ENCODE results near the gene PCDHA8.
"Not testable (repeated sequence)": the region's sequence is repeated elsewhere in the genome, so short reads cannot be mapped to it uniquely, and the experiment has no call there.

The PCDHA8 gene

GRCh38 chr5:140829511-140830501 lies 11.2 kb upstream of the PCDHA8 start:
- not testable (repeated sequence) for DNase-seq, ATAC-seq

GRCh38 chr5:140833993-140834392 lies 7.0 kb upstream of the PCDHA8 start, which contains the start of gene PCDHA7:
Gene PCDHA7, plus strand, starts transcription at chr5:140834269. Its CDS starts 115 bp downstream, at chr5:140834384.
- DNase-seq = no peak
- ATAC-seq = no peak

GRCh38 chr5:140834439-140835008 lies 6.5 kb upstream of the PCDHA8 start:
- not testable (repeated sequence) for DNase-seq, ATAC-seq

- no peak for DNase-seq
- no peak for ATAC-seq
These were observed 5.1 kb upstream of the PCDHA8 start for GRCh38 chr5:140835622-140836510.

GRCh38 chr5:140842798-140843733 lies 2.1 kb downstream of the PCDHA8 start:
- DNase-seq (no peak), ATAC-seq (no peak)

- not testable (repeated sequence) for ATAC-seq, DNase-seq
These were observed 7.4 kb downstream of the PCDHA8 start, which contains the start of gene PCDHA9 for GRCh38 chr5:140848139-140849102. Gene PCDHA9, plus strand, starts transcription at chr5:140848382. Its CDS starts 114 bp downstream, at chr5:140848496.

GRCh38 chr5:140849831-140850634 lies 9.0 kb downstream of the PCDHA8 start:
- not testable (repeated sequence) for ATAC-seq, DNase-seq

- no peak for ATAC-seq
- DNase-seq = no peak
These were observed 15.0 kb downstream of the PCDHA8 start, which contains the start of gene PCDHA10 for GRCh38 chr5:140855772-140856674. Gene PCDHA10, plus strand, starts transcription at chr5:140855897. Its CDS starts 152 bp downstream, at chr5:140856049.

GRCh38 chr5:140857177-140857986 lies 16.4 kb downstream of the PCDHA8 start:
- DNase-seq = no peak
- no peak for ATAC-seq

GRCh38 chr5:140857987-140858240 lies 16.9 kb downstream of the PCDHA8 start:
- no peak for DNase-seq
- no peak for ATAC-seq

- DNase-seq (no peak), ATAC-seq (no peak)
These were observed 21.7 kb downstream of the PCDHA8 start for GRCh38 chr5:140862441-140863295.

- DNase-seq = no peak
- no peak for ATAC-seq
These were observed 28.0 kb downstream of the PCDHA8 start, which contains the start of gene PCDHA11 for GRCh38 chr5:140868721-140869554. Gene PCDHA11, plus strand, starts transcription at chr5:140868957. Its CDS starts 147 bp downstream, at chr5:140869104.

- no peak for DNase-seq
- no peak for ATAC-seq
These were observed 28.5 kb downstream of the PCDHA8 start for GRCh38 chr5:140869555-140869886.

- ATAC-seq = no peak
- DNase-seq = no peak
These were observed 29.5 kb downstream of the PCDHA8 start for GRCh38 chr5:140870221-140871201.

Measured in stimulated activated naive CD8-positive, alpha-beta T cell treated with anti-CD3 and anti-CD28 coated beads, Interleukin-15, Interleukin-2, amounts not matched to agents 100 U/mL and 50 U/mL, for 24 hours (primary cell).